EL (cell line): Measurements from ENCODE around the gene BCL7C.
"Not testable (repeated sequence)": the region's sequence is repeated elsewhere in the genome, so short reads cannot be mapped to it uniquely, and the experiment has no call there.

ENCODE experiments used
- DNase-seq: peaks from one replicate; pipeline ENCODE4 v3.0.0-alpha.2; 2016

Gene BCL7C

GRCh38 chr16:30894540-30895368 is 877 bp upstream of the BCL7C start:
- DNase-seq: no peak

- DNase-seq: no peak
Observed at GRCh38 chr16:30893417-30893743, 497 bp downstream of the BCL7C start.

GRCh38 chr16:30892670-30893416 is 1.0 kb downstream of the BCL7C start:
- no peak for DNase-seq

- not testable (repeated sequence) for DNase-seq
Observed at GRCh38 chr16:30891043-30891823, 2.6 kb downstream of the BCL7C start.

GRCh38 chr16:30889721-30890120 is 4.2 kb downstream of the BCL7C start:
- DNase-seq: no peak

- DNase-seq: no peak
Observed at GRCh38 chr16:30888856-30889499, 4.9 kb downstream of the BCL7C start.

GRCh38 chr16:30887927-30888326 is 6.0 kb downstream of the BCL7C start:
- DNase-seq: no peak

- DNase-seq: no peak
Observed at GRCh38 chr16:30886145-30886544, 7.7 kb downstream of the BCL7C start.

GRCh38 chr16:30885196-30885595 is 8.7 kb downstream of the BCL7C start:
- no peak for DNase-seq

GRCh38 chr16:30884760-30885159 is 9.1 kb downstream of the BCL7C start:
- no peak for DNase-seq

- no peak for DNase-seq
Observed at GRCh38 chr16:30882429-30883310, 11.2 kb downstream of the BCL7C start.

- no peak for DNase-seq
Observed at GRCh38 chr16:30876867-30877266, 17.0 kb downstream of the BCL7C start.

GRCh38 chr16:30875871-30876801 is 17.7 kb downstream of the BCL7C start:
- peak; percentile 31 for DNase-seq

GRCh38 chr16:30874821-30875717 is 18.8 kb downstream of the BCL7C start:
- peak; percentile 86 for DNase-seq

GRCh38 chr16:30874244-30874820 is 19.5 kb downstream of the BCL7C start:
- DNase-seq: no peak

- no peak for DNase-seq
Observed at GRCh38 chr16:30870904-30871303, 23.0 kb downstream of the BCL7C start.

- DNase-seq: no peak
Observed at GRCh38 chr16:30867747-30868146, 26.1 kb downstream of the BCL7C start.

GRCh38 chr16:30866031-30866430 is 27.8 kb downstream of the BCL7C start:
- DNase-seq: no peak

GRCh38 chr16:30863178-30863577 is 30.7 kb downstream of the BCL7C start:
- not testable (repeated sequence) for DNase-seq
